Testis (tissue), 2 donors: ENCODE measurements around the gene MAN1A2.

ENCODE experiments used
- CTCF ChIP-seq, 3 experiments: fragments of 450-650 bp in 2 of 3; fragments of 200-600 bp in 1 of 3; sonication (generic) in 1 of 3; IDR thresholded peaks; one replicate each; pipeline ENCODE4 v1.5.1; 2016 to 2019; ENCODE audit warnings: antibody characterized with exemption in 3 of 3, mild to moderate bottlenecking in 2 of 3, moderate library complexity in 1 of 3
- POLR2A ChIP-seq: fragments of 450-650 bp; IDR thresholded peaks from one replicate; pipeline ENCODE4 v1.6.1; 2017; ENCODE audit warnings: antibody characterized with exemption, mild to moderate bottlenecking, moderate library complexity

GRCh38 chr1:117567435-117567834, 200.2 kb downstream of the MAN1A2 start:
- TF ChIP-seq CTCF (IDR thresholded peaks at IDR 0.05) (no peak), POLR2A (no peak)
